ENCODE data around the gene PARD3. TPM values are rescaled to one million over a fixed set of nuclear protein-coding genes. Genes with fewer than 3 reads are reported as not detected.

Gene PARD3
- total and polyA plus RNA-seq, 2 experiments from 2014 or later = 47.2 to 59.7 TPM

DNA sequence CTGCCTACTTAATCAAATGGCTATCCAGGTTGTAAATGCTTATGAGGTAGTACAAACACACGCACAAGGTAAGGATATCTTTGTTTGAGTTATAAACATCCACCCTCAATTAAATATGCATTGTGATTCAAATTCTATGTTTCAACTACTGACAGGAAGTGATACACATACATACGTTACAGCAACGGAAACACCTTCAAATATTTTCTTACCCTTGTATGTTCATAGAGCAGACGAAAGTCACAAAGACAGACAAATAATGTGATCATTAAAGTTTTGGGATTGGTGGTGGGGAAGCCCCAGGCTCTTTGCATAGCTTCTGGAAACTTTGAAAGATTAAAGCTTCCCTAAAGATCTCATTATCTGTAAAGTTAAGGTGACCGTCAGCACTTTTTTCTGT lies 521.0 kb downstream of the PARD3 start:
- Histone ChIP-seq H2AFZ (no peak overlapping the region), H3K27ac (no peak overlapping the region), H3K36me3 (replicated peaks; ENCODE audit: insufficient read depth, low read depth) (no peaks in the 10 kb centered on the region), H4K20me1 (ENCODE audit: insufficient read depth, poor library complexity, severe bottlenecking) (no peaks in the 10 kb centered on the region), H3K27me3 (no peaks in the 10 kb centered on the region), H3K4me3 (no peak overlapping the region), H3K9me3 (ENCODE audit: low read depth) (no peaks in the 10 kb centered on the region), H3K79me2 (no peaks in the 10 kb centered on the region), H3K4me2 (no peak overlapping the region), H3K9me2 (replicated peaks; ENCODE audit: insufficient read depth) (no peaks in the 10 kb centered on the region), H3K4me1 (ENCODE audit: insufficient read depth) (peaks cover 13% of the 10 kb centered on the region)
- DNase-seq (ENCODE audit: low spot score) = no peak
- 82% methylated on average over 5 of the region's 5 CpGs for WGBS (ENCODE audit: low lambda C conversion rate, missing lambda C conversion rate)
- TF ChIP-seq EZH2 (IDR thresholded peaks at IDR 0.05; ENCODE audit: borderline replicate concordance) (no peak), EZH2phosphoT487 (IDR thresholded peaks at IDR 0.05; ENCODE audit: low read depth, severe bottlenecking, unreplicated experiment) (no peak), CTCF (IDR thresholded peaks at IDR 0.05; ENCODE audit: poor library complexity) (no peak)

DNA sequence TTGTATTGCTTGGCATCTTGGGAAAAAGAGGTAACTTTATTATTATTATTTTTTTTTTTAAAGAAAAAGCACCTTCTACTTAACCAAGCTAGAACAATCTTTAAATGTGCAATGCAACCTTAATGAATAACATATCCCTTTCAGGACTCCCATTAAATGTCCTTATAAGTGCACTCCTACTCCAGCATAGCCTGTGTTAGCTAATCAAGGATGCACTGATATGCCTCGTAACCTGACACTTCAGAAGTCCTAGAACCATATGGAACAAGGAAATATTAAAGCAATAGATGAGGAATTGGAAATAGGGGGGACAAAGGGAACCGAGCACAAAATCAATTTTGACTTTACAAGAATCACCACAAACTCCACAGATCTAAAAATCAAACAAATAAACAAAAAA lies 522.4 kb downstream of the PARD3 start:
- no peaks in the 10 kb centered on the region for H3K27me3 ChIP-seq
- no peak for DNase-seq (ENCODE audit: low spot score)
- H3K36me3 ChIP-seq (replicated peaks; ENCODE audit: insufficient read depth, low read depth) = no peaks in the 10 kb centered on the region
- H3K4me1 ChIP-seq (ENCODE audit: insufficient read depth) = peaks cover 3% of the 10 kb centered on the region
- no peaks in the 10 kb centered on the region for H3K9me3 ChIP-seq (ENCODE audit: low read depth)
- no peaks in the 10 kb centered on the region for H3K79me2 ChIP-seq
- no peak overlapping the region for H3K27ac ChIP-seq
- 85% methylated on average over 2 of the region's 2 CpGs for WGBS (ENCODE audit: low lambda C conversion rate, missing lambda C conversion rate)
- no peak overlapping the region for H2AFZ ChIP-seq
- H3K4me3 ChIP-seq = no peak overlapping the region
- TF ChIP-seq EZH2 (IDR thresholded peaks at IDR 0.05; ENCODE audit: borderline replicate concordance) = no peak
- TF ChIP-seq EZH2phosphoT487 (IDR thresholded peaks at IDR 0.05; ENCODE audit: low read depth, severe bottlenecking, unreplicated experiment) = no peak
- no peak for TF ChIP-seq CTCF (IDR thresholded peaks at IDR 0.05; ENCODE audit: poor library complexity)
- no peaks in the 10 kb centered on the region for H3K9me2 ChIP-seq (replicated peaks; ENCODE audit: insufficient read depth)
- no peaks in the 10 kb centered on the region for H4K20me1 ChIP-seq (ENCODE audit: insufficient read depth, poor library complexity, severe bottlenecking)
- H3K4me2 ChIP-seq = no peak overlapping the region

DNA sequence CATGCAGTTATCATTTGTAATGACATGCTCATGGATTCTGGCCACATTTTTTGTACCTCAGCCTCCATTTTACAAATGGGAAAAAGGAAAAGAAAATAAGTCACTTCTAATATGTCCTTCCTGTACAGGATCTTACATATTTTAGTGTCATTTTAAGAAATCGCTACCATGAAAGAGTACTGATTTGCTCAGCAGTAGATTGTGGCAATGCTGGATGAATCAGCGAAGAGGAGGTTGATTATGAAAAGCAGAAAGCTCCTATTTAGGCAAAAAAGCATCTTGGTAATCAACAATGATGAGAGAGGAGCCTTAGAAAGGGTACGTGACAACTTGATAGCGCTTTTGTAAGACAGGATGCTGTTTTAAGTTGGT lies 522.9 kb downstream of the PARD3 start:
- Histone ChIP-seq H3K4me3 (no peak overlapping the region), H3K27me3 (no peaks in the 10 kb centered on the region), H3K79me2 (no peaks in the 10 kb centered on the region), H3K27ac (no peak overlapping the region), H2AFZ (no peak overlapping the region), H3K36me3 (replicated peaks; ENCODE audit: insufficient read depth, low read depth) (no peaks in the 10 kb centered on the region), H3K9me2 (replicated peaks; ENCODE audit: insufficient read depth) (no peaks in the 10 kb centered on the region), H3K9me3 (ENCODE audit: low read depth) (no peaks in the 10 kb centered on the region), H3K4me2 (no peak overlapping the region), H3K4me1 (ENCODE audit: insufficient read depth) (no peaks in the 10 kb centered on the region), H4K20me1 (ENCODE audit: insufficient read depth, poor library complexity, severe bottlenecking) (no peaks in the 10 kb centered on the region)
- WGBS (ENCODE audit: low lambda C conversion rate, missing lambda C conversion rate) = 91% methylated on average over 4 of the region's 4 CpGs
- no peak for TF ChIP-seq CTCF (IDR thresholded peaks at IDR 0.05; ENCODE audit: poor library complexity)
- TF ChIP-seq EZH2phosphoT487 (IDR thresholded peaks at IDR 0.05; ENCODE audit: low read depth, severe bottlenecking, unreplicated experiment) = no peak
- TF ChIP-seq EZH2 (IDR thresholded peaks at IDR 0.05; ENCODE audit: borderline replicate concordance) = no peak
- DNase-seq (ENCODE audit: low spot score) = no peak
